MM.1S (cell line): ENCODE data around the gene PRAMEF12.
A peak's percentile ranks its signal among the peaks of the same experiment; 100 is the strongest.
"Not testable (repeated sequence)": the region's sequence is repeated elsewhere in the genome, so short reads cannot be mapped to it uniquely, and the experiment has no call there.

Experiments used
- DNase-seq: peaks from one replicate; pipeline ENCODE4 v3.0.0-alpha.2; 2015
- H2AFZ ChIP-seq: fragments of 300-600 bp; sonication (generic); 2 replicates; pipeline ENCODE4 v1.6.0; 2016; ENCODE audit warnings: antibody characterized with exemption, low read length
- H3F3A ChIP-seq: fragments of 300-600 bp; sonication (generic); 2 replicates; pipeline ENCODE4 v1.6.1; 2016; ENCODE audit warnings: mild to moderate bottlenecking, antibody characterized with exemption, low read length, moderate library complexity, mixed read lengths; ENCODE audit not compliant: insufficient read depth
- H3K27ac ChIP-seq: fragments of 300-600 bp; sonication (generic); 2 replicates; pipeline ENCODE4 v1.5.1; 2016; ENCODE audit warnings: mild to moderate bottlenecking, low read length
- H3K27me3 ChIP-seq: fragments of 300-600 bp; sonication (generic); replicated peaks from 2 replicates; pipeline ENCODE4 v1.6.0; 2016; ENCODE audit warnings: low read length; ENCODE audit not compliant: insufficient read depth
- H3K36me3 ChIP-seq: fragments of 300-600 bp; sonication (generic); replicated peaks from 2 replicates; pipeline ENCODE4 v1.6.1; 2016; ENCODE audit warnings: mild to moderate bottlenecking, low read length, mixed read lengths; ENCODE audit not compliant: insufficient read depth
- H3K4me1 ChIP-seq: fragments of 300-600 bp; sonication (generic); 2 replicates; pipeline ENCODE4 v1.6.1; 2016; ENCODE audit warnings: low read length, mixed read lengths
- H3K4me2 ChIP-seq: fragments of 300-600 bp; sonication (generic); 2 replicates; pipeline ENCODE4 v1.6.0; 2016; ENCODE audit warnings: low read depth, low read length
- H3K4me3 ChIP-seq: fragments of 300-600 bp; sonication (generic); 2 replicates; pipeline ENCODE4 v1.5.1; 2016; ENCODE audit warnings: low read length, mixed read lengths
- H3K79me2 ChIP-seq: fragments of 300-600 bp; sonication (generic); 2 replicates; pipeline ENCODE4 v1.6.1; 2016; ENCODE audit warnings: mixed run types, low read length, mixed read lengths
- H3K9ac ChIP-seq: fragments of 300-600 bp; sonication (generic); 2 replicates; pipeline ENCODE4 v1.6.1; 2016; ENCODE audit warnings: low read length, mixed read lengths
- H3K9me2 ChIP-seq: fragments of 300-600 bp; sonication (generic); replicated peaks from 2 replicates; pipeline ENCODE4 v1.6.1; 2016; ENCODE audit warnings: mild to moderate bottlenecking, low read length, mixed read lengths; ENCODE audit not compliant: insufficient read depth
- H3K9me3 ChIP-seq: fragments of 300-600 bp; sonication (generic); replicated peaks from 2 replicates; pipeline ENCODE4 v1.6.1; 2016; ENCODE audit warnings: mild to moderate bottlenecking, low read length, mixed read lengths; ENCODE audit not compliant: insufficient read depth
- H4K20me1 ChIP-seq: fragments of 300-600 bp; sonication (generic); 2 replicates; pipeline ENCODE4 v1.6.1; 2016; ENCODE audit warnings: mild to moderate bottlenecking, low read length, moderate library complexity, mixed read lengths; ENCODE audit not compliant: insufficient read depth
- EZH2 ChIP-seq: fragments of 300-600 bp; sonication (generic); optimal IDR thresholded peaks from 2 replicates; pipeline ENCODE3; 2017; ENCODE audit warnings: low read depth, mild to moderate bottlenecking, antibody characterized with exemption, low read length, mixed read lengths
- EZH2phosphoT487 ChIP-seq: fragments of 300-600 bp; sonication (generic); IDR thresholded peaks from 2 replicates; pipeline ENCODE4 v1.6.1; 2018; ENCODE audit warnings: antibody characterized with exemption, low read length
- TF ChIP-seq, protein P1 (sequence below): fragments of 300-600 bp; sonication (generic); IDR thresholded peaks from 2 replicates; pipeline ENCODE4 v1.5.1; 2016; ENCODE audit warnings: antibody characterized with exemption, low read length, mixed read lengths

PRAMEF12 gene

GRCh38 chr1:12778907-12779306, 5.4 kb downstream of the PRAMEF12 start:
- no peaks in the 10 kb centered on the region for H3K27me3 ChIP-seq
- H3K4me3 ChIP-seq: no peak overlapping the region
- H3K36me3 ChIP-seq: no peaks in the 10 kb centered on the region
- TF ChIP-seq, protein P1, sequence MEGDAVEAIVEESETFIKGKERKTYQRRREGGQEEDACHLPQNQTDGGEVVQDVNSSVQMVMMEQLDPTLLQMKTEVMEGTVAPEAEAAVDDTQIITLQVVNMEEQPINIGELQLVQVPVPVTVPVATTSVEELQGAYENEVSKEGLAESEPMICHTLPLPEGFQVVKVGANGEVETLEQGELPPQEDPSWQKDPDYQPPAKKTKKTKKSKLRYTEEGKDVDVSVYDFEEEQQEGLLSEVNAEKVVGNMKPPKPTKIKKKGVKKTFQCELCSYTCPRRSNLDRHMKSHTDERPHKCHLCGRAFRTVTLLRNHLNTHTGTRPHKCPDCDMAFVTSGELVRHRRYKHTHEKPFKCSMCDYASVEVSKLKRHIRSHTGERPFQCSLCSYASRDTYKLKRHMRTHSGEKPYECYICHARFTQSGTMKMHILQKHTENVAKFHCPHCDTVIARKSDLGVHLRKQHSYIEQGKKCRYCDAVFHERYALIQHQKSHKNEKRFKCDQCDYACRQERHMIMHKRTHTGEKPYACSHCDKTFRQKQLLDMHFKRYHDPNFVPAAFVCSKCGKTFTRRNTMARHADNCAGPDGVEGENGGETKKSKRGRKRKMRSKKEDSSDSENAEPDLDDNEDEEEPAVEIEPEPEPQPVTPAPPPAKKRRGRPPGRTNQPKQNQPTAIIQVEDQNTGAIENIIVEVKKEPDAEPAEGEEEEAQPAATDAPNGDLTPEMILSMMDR: no peak
- no peak for TF ChIP-seq EZH2
- no peak for TF ChIP-seq EZH2phosphoT487
- no peak overlapping the region for H3K4me2 ChIP-seq
- DNase-seq: no peak
- no peaks in the 10 kb centered on the region for H4K20me1 ChIP-seq
- no peak overlapping the region for H3K9ac ChIP-seq
- H3K4me1 ChIP-seq: no peaks in the 10 kb centered on the region
- no peaks in the 10 kb centered on the region for H3K79me2 ChIP-seq
- H3K9me3 ChIP-seq: no peaks in the 10 kb centered on the region
- H3F3A ChIP-seq: no peaks in the 10 kb centered on the region
- H3K27ac ChIP-seq: no peak overlapping the region
- no peak overlapping the region for H2AFZ ChIP-seq
- H3K9me2 ChIP-seq: no peaks in the 10 kb centered on the region

- H3K9me3 ChIP-seq, H3F3A ChIP-seq, H3K36me3 ChIP-seq, H3K27ac ChIP-seq, H3K79me2 ChIP-seq, H4K20me1 ChIP-seq, H3K9ac ChIP-seq, H3K4me3 ChIP-seq, H3K9me2 ChIP-seq, H3K27me3 ChIP-seq, DNase-seq, H3K4me1 ChIP-seq, H2AFZ ChIP-seq, H3K4me2 ChIP-seq: not testable (repeated sequence)
These were observed 8.0 kb downstream of the PRAMEF12 start for GRCh38 chr1:12781488-12781887.

- TF ChIP-seq, protein P1: peak; percentile 25; the same call in 1 of the 2 replicates
- H3K4me1 ChIP-seq, H3K36me3 ChIP-seq, H3K9ac ChIP-seq, H4K20me1 ChIP-seq, H3F3A ChIP-seq, H2AFZ ChIP-seq, H3K4me2 ChIP-seq, H3K9me2 ChIP-seq, H3K9me3 ChIP-seq, H3K79me2 ChIP-seq, H3K4me3 ChIP-seq, H3K27ac ChIP-seq, H3K27me3 ChIP-seq: not testable (repeated sequence)
- peak; percentile 40 for DNase-seq
These were observed 10.2 kb downstream of the PRAMEF12 start for GRCh38 chr1:12783783-12784182.

GRCh38 chr1:12784729-12785128, 11.2 kb downstream of the PRAMEF12 start:
- not testable (repeated sequence) for H3K4me3 ChIP-seq, H3K27me3 ChIP-seq

GRCh38 chr1:12791097-12791496, 17.6 kb downstream of the PRAMEF12 start, which contains the start of gene PRAMEF1:
TSS of gene PRAMEF1 (plus strand) at chr1:12791397. CDS start at chr1:12793228, 1,831 bp downstream.
- H3K27ac ChIP-seq, H3K79me2 ChIP-seq, DNase-seq, H3K9me3 ChIP-seq, H2AFZ ChIP-seq, H3K9me2 ChIP-seq, H3K9ac ChIP-seq, H3K27me3 ChIP-seq, H3K4me3 ChIP-seq, H3K4me1 ChIP-seq, H3K36me3 ChIP-seq, H3K4me2 ChIP-seq, H4K20me1 ChIP-seq, H3F3A ChIP-seq: not testable (repeated sequence)

More at GRCh38 chr1:12784729-12785128, 11.2 kb downstream of the PRAMEF12 start:
- H3K27ac ChIP-seq, H3K9me2 ChIP-seq, H3K9ac ChIP-seq, DNase-seq, H3K79me2 ChIP-seq, H2AFZ ChIP-seq, H3K9me3 ChIP-seq, H3K4me1 ChIP-seq, H3K4me2 ChIP-seq, H3F3A ChIP-seq, H4K20me1 ChIP-seq, H3K36me3 ChIP-seq: not testable (repeated sequence)
